GM19240 (cell line): ENCODE data around the gene SMPD2.
A peak's percentile ranks its signal among the peaks of the same experiment; 100 is the strongest.

Experiments
- DNase-seq: peaks from one replicate; pipeline ENCODE4 v3.0.0; 2011; ENCODE audit warnings: low spot score; ENCODE audit not compliant: insufficient read length

SMPD2 gene, protein sequence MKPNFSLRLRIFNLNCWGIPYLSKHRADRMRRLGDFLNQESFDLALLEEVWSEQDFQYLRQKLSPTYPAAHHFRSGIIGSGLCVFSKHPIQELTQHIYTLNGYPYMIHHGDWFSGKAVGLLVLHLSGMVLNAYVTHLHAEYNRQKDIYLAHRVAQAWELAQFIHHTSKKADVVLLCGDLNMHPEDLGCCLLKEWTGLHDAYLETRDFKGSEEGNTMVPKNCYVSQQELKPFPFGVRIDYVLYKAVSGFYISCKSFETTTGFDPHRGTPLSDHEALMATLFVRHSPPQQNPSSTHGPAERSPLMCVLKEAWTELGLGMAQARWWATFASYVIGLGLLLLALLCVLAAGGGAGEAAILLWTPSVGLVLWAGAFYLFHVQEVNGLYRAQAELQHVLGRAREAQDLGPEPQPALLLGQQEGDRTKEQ

DNA sequence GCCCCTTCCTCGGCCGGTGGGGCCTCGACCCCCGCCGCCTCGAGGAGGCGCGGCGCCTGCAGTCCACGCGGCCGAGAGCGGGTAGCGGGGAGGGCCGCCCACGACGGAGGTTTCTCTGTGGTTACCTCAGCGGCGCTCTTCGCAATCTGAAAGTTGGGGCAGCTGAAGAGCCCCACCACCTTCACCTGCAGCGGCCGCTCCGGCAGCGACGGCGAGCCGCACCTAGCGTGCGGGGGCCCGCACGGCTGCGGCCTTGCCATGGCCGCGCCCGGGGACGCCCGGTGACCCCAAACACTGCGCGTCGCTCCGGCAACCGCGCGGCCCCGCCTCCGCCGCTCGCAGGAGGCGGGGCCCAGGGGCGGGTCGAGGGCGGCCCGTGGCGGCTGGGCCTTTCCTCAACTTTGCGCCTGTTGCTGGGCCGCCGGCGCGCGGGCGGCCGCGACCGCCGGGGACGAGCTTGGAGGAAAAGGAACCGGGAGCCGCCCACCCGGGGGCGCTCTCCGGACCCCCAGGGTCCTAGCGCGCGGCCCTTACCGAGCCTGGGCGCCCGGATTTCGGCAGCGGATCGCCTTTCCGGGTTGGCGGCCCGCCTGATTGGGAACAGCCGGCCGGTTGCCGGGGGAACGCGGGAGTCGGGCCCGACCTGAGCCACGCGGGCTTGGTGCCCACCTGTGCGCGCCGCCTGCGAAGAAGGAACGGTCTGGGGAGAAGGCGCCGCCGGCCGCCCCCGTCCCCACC lies at the start of gene SMPD2, which contains the start of gene PPIL6:
TSS of gene SMPD2 (plus strand) at position 394 of the 738 bp plus-strand sequence. CDS start 398 bp downstream, outside the sequence.
TSS of gene PPIL6 (minus strand) at position 298 of the 738 bp plus-strand sequence. CDS start at position 260, 38 bp downstream.
- peak; percentile 70 for DNase-seq

DNA sequence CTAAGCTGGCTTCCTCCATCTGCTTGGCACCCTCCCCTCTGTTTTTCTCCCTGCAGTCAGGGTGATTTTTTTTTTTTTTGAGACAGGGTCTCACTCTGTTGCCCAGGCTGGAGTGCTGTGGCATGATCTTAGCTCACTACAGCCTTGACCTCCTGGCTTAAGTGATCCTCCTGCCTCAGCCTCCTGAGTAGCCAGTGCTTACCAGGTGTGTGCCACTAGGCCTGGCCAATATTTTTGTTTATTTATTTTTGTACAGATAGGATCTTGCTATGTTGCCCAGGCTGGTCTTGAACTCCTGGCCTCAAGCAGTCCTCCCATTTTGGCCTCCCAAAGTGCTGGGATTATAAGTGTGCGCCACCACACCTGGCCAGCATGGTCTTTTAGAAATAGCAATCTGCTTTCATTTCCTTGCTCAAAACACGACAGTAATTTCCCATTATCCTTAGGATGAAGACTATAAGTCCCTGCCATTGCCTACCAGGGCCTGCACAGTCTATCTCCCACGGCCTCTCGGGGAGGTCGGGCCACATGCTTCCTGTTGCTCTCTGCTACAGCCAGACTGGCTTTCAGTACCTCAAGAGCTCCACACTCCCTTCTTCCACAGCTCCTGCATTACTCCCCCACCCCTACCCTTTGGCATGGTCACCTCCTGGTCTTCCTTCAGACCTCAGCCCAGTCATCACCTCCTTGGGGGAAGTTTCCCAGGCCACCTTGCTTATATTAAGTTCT lies 47.2 kb upstream of the SMPD2 start:
- DNase-seq = no peak

DNA sequence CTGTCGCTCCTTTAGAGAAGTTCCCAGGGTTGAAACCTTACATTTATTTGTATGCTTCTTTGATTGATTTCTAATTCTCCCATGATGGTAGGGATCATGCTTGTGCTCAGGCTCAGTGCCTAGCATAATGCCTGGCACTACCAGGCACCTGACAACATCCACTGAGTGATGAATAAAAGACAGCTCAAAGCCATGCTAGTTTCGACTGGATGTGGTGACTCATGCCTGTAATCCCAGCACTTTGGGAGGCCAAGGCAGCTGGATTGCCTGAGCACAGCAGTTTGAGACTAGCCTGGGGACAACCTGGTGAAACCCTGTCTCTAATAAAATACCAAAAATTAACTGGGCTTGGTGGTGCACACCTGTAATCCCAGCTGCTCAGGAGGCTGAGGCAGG lies 46.6 kb upstream of the SMPD2 start:
- no peak for DNase-seq

DNA sequence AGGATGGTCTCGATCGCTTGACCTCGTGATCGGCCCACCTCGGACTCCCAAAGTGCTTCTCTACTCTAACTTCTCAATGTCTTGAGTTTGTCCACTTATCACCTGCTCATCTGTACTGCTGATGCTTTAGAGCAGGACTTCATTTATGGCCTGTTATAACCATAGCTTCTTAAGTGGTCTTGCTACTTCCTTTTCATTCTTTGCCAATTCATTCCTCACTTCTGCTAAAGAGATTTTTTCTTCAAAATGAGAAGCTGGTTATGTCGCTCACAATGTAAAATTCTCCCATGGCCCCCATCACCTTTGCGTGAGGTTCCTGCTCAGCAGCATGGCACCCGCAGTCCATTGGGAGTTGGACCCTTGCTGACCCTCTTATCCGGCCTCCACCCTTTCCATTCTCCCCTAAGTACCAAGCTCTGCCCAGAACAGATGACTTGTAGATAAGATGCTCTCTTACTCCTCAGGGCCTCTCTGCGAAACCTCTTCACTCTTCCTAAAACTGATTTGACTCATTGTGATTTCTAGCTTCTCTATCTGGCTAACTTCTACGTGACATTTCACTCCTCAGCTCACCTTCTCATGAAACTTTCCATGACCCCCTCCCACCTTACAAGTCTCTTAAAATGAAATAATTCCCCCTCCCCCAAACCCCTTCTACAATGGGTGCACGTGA lies 44.3 kb upstream of the SMPD2 start:
- no peak for DNase-seq

DNA sequence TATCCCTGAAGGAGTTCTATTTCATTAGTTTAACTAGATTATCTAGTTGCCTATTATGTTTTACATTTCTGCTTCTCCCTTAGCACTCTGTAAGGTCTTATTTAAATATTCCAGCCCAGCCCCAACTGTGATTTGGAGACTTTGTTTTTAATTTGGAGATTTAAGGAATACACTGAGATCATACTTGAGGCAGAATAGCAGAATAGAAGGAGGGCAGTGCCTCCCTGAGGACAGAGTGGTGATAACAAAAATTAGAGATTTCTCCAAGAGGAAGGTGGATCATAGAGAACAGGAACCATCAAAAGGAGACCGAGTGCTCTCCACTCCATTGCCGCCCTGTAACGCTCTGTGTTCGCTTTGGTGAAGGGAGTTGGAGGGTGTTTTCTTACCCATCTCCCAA lies 43.5 kb upstream of the SMPD2 start:
- DNase-seq = no peak

DNA sequence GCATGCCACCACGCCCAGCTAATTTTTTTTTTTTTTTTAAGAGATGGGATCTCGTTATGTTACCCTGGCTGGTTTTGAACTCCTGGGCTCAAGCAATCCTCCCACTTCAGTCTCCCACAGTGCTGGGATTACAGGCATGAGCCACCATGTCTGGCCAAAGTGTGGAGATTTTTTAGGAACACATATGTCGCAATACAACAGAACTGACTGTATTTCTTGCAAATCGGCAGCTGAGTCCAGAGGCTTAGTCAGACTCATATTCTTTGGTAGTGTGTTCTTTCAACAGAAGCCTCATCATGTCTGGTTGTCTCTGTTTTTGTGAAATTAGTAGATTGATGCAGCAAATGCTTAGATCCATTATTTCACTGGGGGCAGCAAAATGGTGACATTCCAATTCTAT lies 34.3 kb upstream of the SMPD2 start:
- DNase-seq = no peak

DNA sequence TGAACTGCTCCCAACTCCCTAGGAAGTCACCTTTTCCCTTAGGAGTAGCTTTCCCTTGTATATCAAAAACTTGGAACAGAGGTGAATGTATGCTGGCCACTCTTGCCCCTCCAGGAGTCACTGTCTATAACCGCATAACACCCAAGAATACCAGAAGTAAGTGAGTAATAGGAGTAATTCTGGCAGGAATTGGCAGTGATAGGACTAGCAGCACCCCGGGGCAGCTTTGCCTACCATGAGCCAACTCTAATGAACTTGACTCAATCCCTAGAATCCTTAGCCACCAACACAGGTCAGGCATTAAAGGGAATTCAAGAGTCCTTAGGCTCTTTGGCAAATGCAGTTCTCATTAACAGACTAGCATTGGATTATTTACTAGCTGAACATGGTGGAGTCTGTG lies 29.5 kb upstream of the SMPD2 start:
- DNase-seq = no peak

DNA sequence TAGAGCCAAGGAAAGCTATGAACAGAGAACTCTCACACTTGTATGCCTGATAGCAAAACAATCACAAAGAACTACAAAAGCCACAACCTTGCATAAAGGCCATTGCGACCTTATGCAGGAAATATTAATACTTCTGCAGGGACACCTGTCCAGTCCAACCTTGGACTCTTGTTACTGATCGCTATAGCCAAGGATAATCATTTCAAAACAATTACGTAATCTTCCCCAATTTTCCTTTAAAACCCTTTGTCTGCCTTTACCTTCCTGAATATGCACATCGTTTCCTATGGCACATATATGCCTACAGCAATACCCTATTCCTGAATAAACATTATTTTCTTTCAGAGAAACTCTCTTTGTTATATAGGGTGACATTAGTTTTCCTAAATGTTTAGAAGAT lies 22.9 kb upstream of the SMPD2 start:
- DNase-seq = no peak

DNA sequence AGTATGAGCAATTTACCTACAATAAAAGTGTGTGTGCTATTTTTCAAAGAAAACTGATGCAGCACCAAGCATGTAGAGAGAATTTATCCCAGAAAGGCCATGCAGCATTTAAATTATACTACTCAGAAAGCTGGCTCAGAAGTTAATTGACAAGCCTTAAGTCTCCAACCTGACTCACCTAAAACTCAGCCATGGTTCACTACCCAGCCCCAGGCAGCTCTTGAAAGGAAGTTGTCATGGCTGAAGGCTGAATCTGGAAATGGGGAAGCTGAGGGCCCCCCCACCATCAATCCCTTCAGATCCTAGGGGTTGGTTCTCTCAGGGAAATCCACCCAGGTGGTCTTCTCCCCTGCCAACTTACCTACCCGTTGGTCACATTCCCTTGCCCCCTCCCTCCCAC lies 19.8 kb upstream of the SMPD2 start:
- DNase-seq = no peak

DNA sequence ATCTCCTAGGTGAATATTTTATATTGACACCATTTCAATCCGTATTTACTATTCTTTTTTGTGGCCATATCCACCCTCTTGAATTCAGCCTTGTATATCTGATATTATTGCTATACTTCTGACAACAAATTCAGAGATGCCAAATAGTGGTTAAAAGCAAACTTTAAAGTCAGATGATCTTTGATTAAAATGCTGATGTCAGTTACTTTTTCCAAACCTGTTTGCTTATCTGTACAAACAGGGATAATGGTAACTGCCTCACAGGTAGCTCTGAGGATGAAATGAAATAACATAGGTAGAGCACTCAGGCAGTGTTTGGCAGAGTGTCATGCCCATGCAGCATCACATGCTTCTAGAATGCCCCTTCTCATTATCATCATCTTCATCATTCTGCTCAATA lies 19.3 kb upstream of the SMPD2 start:
- DNase-seq = no peak

DNA sequence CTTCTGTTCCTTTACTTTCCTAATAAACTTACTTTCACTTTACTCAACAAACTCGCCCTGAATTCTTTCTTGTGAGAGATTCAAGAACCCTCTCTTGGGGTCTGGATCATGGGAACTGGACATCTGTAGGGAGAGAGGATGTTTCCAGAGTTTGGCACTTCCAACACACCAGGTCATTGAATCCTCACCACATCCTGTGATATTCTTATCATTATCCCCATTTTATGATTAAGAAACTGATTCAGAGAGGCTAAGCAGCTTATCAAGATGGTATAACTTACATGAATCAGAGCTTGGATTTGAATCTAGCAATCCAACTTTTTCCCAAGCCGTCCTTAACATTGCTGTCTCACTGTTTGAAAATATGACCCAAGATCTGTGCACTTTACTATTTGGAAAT lies 15.6 kb upstream of the SMPD2 start:
- no peak for DNase-seq

DNA sequence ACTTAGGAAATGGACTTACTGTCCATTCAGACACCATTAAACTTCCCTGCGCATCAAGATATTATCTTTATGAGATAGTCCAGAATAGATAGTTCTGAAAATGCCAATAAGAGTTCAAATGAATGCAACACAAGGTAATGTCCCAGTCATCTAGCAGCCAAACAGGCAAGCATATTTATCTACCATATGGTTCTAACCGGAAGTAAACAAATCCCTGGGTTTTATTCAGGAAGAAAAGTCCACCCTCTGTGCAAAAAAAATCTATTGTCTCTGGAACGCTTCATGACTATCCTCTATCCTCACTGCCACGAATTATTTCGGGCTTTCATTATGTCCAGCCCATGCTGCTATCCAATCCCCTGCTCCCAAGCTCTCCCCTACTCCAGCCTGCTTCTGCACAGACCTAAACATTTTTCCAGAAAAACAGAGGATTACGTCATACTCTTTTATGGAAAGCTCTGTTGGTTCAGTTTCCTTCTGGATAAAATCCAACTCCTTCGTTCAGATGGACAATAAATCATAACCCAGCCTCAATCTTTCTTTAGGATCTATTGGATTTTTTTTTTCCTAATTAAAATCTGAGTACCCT lies 11.5 kb upstream of the SMPD2 start:
- DNase-seq = no peak

DNA sequence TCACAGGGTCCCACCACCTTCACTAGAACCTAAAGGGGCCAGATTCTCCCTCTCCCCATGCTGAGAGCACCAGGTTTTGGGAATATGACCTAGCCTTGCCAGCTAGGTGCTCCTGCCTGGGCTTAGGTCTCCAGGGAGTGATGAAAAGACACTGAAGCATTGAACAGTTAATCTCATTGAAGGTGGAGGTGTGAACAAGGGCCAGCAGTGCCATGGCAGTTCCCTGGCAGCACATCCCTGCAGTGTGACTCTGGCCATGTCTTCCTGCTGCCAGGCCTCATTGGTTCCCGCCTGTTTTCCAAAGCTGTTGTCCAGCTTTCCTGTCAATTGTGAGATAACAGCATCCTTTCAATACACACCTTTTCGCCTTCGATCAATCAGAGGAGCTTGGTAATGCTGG lies 11.0 kb upstream of the SMPD2 start:
- DNase-seq = no peak

DNA sequence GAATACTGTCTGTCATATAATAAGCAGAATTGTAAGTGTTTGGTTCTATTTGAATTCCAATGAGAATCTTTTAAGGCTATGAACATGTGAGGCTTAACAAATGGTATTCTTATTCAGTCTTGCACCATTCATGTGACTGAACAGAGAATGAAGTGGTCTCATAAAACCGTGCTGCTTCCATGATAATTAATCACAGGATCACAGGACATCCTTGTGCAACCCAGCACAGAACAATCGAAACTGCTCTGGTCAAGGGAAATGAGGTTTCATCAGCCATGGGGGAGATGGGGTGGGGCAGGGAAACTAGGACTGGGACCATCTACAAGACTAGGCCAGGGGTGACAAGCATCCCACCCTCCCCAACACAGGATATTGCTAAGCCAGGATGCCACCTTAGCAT lies 6.1 kb upstream of the SMPD2 start:
- DNase-seq = no peak

DNA sequence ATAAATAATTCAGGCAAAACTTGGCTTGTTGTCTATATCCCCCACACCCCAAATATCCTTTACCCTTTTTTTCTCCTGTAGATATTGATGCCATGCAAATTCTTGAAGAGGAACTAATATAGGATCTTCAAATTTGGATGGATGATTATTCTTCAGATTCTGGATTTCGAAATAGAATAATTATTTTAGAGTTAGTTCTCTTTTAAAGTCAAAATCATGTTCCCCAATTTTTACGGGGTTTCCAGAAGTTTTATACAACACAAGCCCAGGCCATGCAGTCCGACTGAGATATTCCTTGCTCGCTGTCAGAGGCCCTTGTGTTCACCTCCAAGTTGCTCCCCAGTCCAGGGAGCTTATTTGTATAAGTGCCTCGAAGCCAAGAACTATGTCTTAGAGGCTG lies 4.5 kb upstream of the SMPD2 start:
- DNase-seq = no peak

DNA sequence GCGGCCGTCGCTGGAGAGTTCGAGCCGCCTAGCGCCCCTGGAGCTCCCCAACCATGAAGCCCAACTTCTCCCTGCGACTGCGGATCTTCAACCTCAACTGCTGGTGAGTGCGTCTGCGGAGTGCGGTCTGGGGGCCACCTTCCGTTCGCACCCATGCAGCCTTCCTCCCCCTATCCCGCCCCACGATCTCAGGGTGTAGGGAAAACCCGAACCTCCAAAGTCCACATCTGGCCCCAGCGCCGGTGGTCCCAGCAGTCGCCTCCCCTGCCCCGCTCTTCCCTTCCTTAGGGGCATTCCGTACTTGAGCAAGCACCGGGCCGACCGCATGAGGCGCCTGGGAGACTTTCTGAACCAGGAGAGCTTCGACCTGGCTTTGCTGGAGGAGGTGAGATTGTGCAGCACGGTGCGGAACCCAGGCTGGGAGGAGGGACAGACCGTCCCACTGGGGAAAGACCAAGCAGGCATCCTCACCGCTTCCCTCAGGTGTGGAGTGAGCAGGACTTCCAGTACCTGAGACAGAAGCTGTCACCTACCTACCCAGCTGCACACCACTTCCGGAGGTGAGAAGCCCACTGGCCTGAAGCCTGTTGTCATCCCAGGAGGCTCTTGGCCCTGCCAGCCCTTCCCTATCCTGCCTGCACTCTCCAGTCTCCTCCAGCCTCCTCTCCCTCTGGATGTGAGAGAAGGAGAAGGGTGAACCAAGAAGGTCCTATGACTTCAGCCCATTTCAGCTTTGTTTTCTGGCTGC lies 719 bp downstream of the SMPD2 start:
- DNase-seq = peak; percentile 32

DNA sequence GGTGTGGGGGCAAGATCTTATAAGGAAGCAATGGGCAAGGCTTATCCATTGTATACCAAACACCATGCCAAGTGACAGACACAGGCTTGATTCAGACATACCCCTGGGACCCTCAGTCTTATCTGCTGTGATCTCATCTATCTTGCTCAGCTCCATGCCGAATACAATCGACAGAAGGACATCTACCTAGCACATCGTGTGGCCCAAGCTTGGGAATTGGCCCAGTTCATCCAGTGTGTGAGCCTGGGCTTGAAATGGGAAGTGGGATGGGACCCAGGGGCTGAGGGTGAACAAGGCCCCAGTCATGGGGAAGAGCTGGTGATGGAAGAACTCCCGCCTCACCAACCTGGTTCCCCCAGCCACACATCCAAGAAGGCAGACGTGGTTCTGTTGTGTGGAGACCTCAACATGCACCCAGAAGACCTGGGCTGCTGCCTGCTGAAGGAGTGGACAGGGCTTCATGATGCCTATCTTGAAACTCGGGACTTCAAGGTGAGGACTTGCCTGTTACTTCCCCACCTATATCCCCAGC lies 1.9 kb downstream of the SMPD2 start:
- DNase-seq = no peak

DNA sequence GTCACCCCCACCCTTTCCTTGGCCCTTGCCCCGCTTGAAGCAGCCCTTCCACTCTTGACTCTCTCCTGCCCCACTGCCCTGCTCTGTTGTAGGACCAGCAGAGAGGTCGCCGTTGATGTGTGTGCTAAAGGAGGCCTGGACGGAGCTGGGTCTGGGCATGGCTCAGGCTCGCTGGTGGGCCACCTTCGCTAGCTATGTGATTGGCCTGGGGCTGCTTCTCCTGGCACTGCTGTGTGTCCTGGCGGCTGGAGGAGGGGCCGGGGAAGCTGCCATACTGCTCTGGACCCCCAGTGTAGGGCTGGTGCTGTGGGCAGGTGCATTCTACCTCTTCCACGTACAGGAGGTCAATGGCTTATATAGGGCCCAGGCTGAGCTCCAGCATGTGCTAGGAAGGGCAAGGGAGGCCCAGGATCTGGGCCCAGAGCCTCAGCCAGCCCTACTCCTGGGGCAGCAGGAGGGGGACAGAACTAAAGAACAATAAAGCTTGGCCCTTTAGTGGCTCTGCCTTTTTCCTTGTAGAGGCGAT lies 3.0 kb downstream of the SMPD2 start:
- DNase-seq = no peak

DNA sequence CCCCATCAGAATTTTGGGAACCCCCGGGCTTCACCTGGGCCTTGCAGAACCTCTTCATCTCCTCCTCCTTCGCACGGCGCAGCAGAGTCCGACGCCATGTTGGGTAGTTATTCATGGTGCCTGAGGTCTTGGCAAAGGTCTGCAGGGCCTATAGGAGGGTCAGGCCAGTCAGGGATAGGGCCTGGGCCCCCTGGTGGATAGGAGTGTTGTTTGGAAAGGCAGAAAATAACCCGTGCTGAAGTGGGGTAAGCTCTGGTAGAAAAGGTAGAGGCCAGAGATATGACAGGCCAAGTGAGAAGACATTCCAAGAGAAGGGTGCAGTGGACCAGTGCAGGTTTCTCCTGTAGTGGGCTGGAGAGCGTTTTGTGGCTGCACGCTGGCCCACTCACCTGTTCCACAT lies 4.9 kb downstream of the SMPD2 start:
- DNase-seq = no peak

DNA sequence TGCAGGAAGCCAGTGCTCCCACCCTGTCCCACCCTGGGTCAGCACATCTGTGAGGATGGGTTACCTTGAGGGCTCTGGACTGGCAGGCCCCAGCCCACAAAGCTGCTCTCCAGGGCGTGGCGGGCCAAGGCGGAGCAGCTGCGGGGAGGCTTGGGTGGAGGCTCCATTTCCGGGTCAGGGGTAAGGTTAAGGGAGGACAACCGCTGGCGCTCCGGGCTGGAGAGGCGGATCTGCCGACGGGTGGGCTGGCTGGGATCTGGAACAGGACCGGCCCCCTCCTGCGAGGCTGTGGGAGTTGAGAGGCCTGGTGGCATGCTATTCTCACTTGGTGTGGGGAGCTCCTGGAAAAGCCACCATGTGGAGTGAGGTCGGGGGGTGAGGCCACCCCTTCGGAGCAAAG lies 5.5 kb downstream of the SMPD2 start:
- no peak for DNase-seq
